Astrocyte (in vitro differentiated cells and primary cell): ENCODE data around the gene FANCE. TPM values are rescaled to one million over a fixed set of nuclear protein-coding genes. Genes with fewer than 3 reads are reported as not detected.

Source experiments
- DNase-seq: peaks from one replicate; pipeline ENCODE4 v3.0.0-alpha.2; 2010; ENCODE audit warnings: low read depth
- FAIRE-seq: peaks from 2 replicates; lab custom pipeline; 2011; peaks lifted over from hg19 to GRCh38; lab: Jason Lieb, UNC
- H2AFZ ChIP-seq: 2 replicates; pipeline ENCODE4 v1.6.0; 2012; ENCODE audit warnings: low read depth, low read length, inconsistent platforms
- H3K27ac ChIP-seq: 2 replicates; pipeline ENCODE4 v1.5.1; 2011; ENCODE audit warnings: low read depth, low read length, inconsistent platforms
- H3K27me3 ChIP-seq: 2 replicates; pipeline ENCODE4 v1.6.0; 2011; ENCODE audit warnings: low read length, inconsistent platforms; ENCODE audit not compliant: insufficient read depth
- H3K36me3 ChIP-seq: 2 replicates; pipeline ENCODE4 v1.5.1; 2011; ENCODE audit warnings: low read length, inconsistent platforms; ENCODE audit not compliant: insufficient read depth
- H3K4me1 ChIP-seq: 2 replicates; pipeline ENCODE4 v1.5.1; 2011; ENCODE audit warnings: low read length, inconsistent platforms; ENCODE audit not compliant: insufficient read depth
- H3K4me2 ChIP-seq: 2 replicates; pipeline ENCODE4 v1.6.0; 2012; ENCODE audit warnings: low read length, inconsistent platforms
- H3K4me3 ChIP-seq: 2 replicates; pipeline ENCODE4 v1.5.1; 2011; ENCODE audit warnings: low read depth, mild to moderate bottlenecking, low read length, inconsistent platforms; ENCODE audit not compliant: insufficient read depth
- H3K79me2 ChIP-seq: 2 replicates; pipeline ENCODE4 v1.6.0; 2012; ENCODE audit warnings: mild to moderate bottlenecking, low read length, inconsistent platforms; ENCODE audit not compliant: insufficient read depth
- H3K9ac ChIP-seq: 2 replicates; pipeline ENCODE4 v1.6.0; 2012; ENCODE audit warnings: mild to moderate bottlenecking, low read length, inconsistent platforms
- H3K9me3 ChIP-seq: 2 replicates; pipeline ENCODE4 v1.5.1; 2012; ENCODE audit warnings: low read depth, mild to moderate bottlenecking, low read length, inconsistent platforms; ENCODE audit not compliant: insufficient read depth
- H4K20me1 ChIP-seq: 2 replicates; pipeline ENCODE4 v1.6.0; 2012; ENCODE audit warnings: low read length, inconsistent platforms; ENCODE audit not compliant: insufficient read depth
- H3K27ac Mint-ChIP-seq: one replicate; pipeline ENCODE4 v1.8.0; 2021; ENCODE audit warnings: mild to moderate bottlenecking, mixed read lengths; ENCODE audit not compliant: unreplicated experiment
- H3K27me3 Mint-ChIP-seq: one replicate; pipeline ENCODE4 v1.8.0; 2021; ENCODE audit warnings: low read depth, mixed read lengths; ENCODE audit not compliant: unreplicated experiment
- H3K36me3 Mint-ChIP-seq: one replicate; pipeline ENCODE4 v1.8.0; 2021; ENCODE audit warnings: low read depth, mixed read lengths; ENCODE audit not compliant: unreplicated experiment
- H3K4me1 Mint-ChIP-seq: one replicate; pipeline ENCODE4 v1.8.0; 2021; ENCODE audit warnings: low read depth, mixed read lengths; ENCODE audit not compliant: unreplicated experiment
- H3K4me3 Mint-ChIP-seq: one replicate; pipeline ENCODE4 v1.8.0; 2021; ENCODE audit warnings: mild to moderate bottlenecking, moderate library complexity, mixed read lengths; ENCODE audit not compliant: unreplicated experiment
- H3K9me3 Mint-ChIP-seq: one replicate; pipeline ENCODE4 v1.8.0; 2021; ENCODE audit warnings: mild to moderate bottlenecking, mixed read lengths; ENCODE audit not compliant: unreplicated experiment
- CTCF ChIP-seq: IDR thresholded peaks from 2 replicates; pipeline ENCODE4 v1.5.1; 2011; ENCODE audit warnings: low read depth, mild to moderate bottlenecking, inconsistent platforms, low read length, moderate library complexity; ENCODE audit not compliant: insufficient read depth
- EZH2 ChIP-seq: IDR thresholded peaks from 2 replicates; pipeline ENCODE4 v1.6.1; 2012; ENCODE audit warnings: mild to moderate bottlenecking, low read length, inconsistent platforms; ENCODE audit not compliant: insufficient read depth
- total RNA-seq: library from RNA; stranded (reverse); gene quantifications from 2 replicates; pipeline ENCODE4 v1.2.1, GENCODE V29; 2021

The FANCE gene
- total RNA-seq, 1 donor from 2014 or later = 2.9 TPM

GRCh38 chr6:35493307-35493983 lies 41.3 kb downstream of the FANCE start:
- DNase-seq = no peak
- H3K4me1 Mint-ChIP-seq = peaks cover 46% of the 10 kb centered on the region
- FAIRE-seq = no peak
- peak overlapping the region; percentile 94 for H3K4me3 Mint-ChIP-seq
- Histone ChIP-seq H3K27ac (no peak overlapping the region), H3K9ac (peak overlapping the region; percentile 10), H3K27me3 (no peaks in the 10 kb centered on the region), H3K36me3 (no peaks in the 10 kb centered on the region), H4K20me1 (peaks cover 54% of the 10 kb centered on the region), H3K9me3 (no peaks in the 10 kb centered on the region), H3K4me2 (peak overlapping the region; percentile 91), H3K4me1 (peaks cover 70% of the 10 kb centered on the region), H2AFZ (no peak overlapping the region), H3K79me2 (peaks cover 78% of the 10 kb centered on the region), H3K4me3 (peak overlapping the region; percentile 15)
- no peaks in the 10 kb centered on the region for H3K27me3 Mint-ChIP-seq
- H3K9me3 Mint-ChIP-seq = peaks cover 1% of the 10 kb centered on the region
- peak overlapping the region; percentile 86 for H3K27ac Mint-ChIP-seq
- peaks cover 3% of the 10 kb centered on the region for H3K36me3 Mint-ChIP-seq
- TF ChIP-seq EZH2 = no peak
- no peak for TF ChIP-seq CTCF

DNA sequence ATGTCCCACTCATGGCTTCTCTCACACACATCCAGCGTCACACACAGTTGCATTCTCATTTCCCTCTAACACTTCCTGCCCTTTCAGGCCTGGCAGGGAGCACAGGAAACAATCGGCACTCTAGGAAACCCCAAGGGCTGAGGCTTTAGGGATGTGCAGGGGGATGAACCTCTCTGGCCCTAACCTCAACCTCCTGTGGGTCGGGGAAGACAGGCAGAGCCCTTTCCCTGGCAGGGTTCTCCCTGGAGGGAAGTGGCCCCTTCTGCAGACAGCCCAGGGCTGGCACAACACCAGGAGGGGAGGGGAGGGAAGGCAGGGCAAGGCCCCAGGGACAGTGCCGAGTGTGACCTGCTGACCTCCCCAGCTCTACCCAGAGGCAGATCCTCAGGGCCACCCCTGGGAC lies 42.0 kb downstream of the FANCE start:
- Histone ChIP-seq H3K79me2 (peaks cover 71% of the 10 kb centered on the region), H3K27me3 (no peaks in the 10 kb centered on the region), H4K20me1 (peaks cover 54% of the 10 kb centered on the region), H2AFZ (no peak overlapping the region), H3K4me3 (peak overlapping the region; percentile 15), H3K4me2 (peak overlapping the region; percentile 91), H3K9me3 (no peaks in the 10 kb centered on the region), H3K36me3 (no peaks in the 10 kb centered on the region), H3K9ac (peak overlapping the region; percentile 10), H3K4me1 (peaks cover 67% of the 10 kb centered on the region), H3K27ac (no peak overlapping the region)
- H3K27ac Mint-ChIP-seq = peak overlapping the region; percentile 38
- peaks cover 1% of the 10 kb centered on the region for H3K9me3 Mint-ChIP-seq
- no peaks in the 10 kb centered on the region for H3K27me3 Mint-ChIP-seq
- peak overlapping the region; percentile 94 for H3K4me3 Mint-ChIP-seq
- peaks cover 3% of the 10 kb centered on the region for H3K36me3 Mint-ChIP-seq
- TF ChIP-seq EZH2 (no peak), CTCF (no peak)
- DNase-seq = no peak
- peaks cover 47% of the 10 kb centered on the region for H3K4me1 Mint-ChIP-seq
- FAIRE-seq = no peak
